Stomach (tissue), 9 donors: ENCODE data around the gene TRDN. TPM values are rescaled to one million over a fixed set of nuclear protein-coding genes. Genes with fewer than 3 reads are reported as not detected.

Experiments used
- DNase-seq, 2 donors: peaks; one replicate each; pipeline versions ENCODE4 v3.0.0 to v3.0.0-alpha.2; 2013 to 2019
- H3K27ac ChIP-seq, 5 donors: fragments of 200-600 bp in 4 of 5; sonication (generic) in 4 of 5; one replicate each; pipeline ENCODE4 v1.5.1; 2013 to 2019; ENCODE audit warnings: mild to moderate bottlenecking in 1 of 5, moderate library complexity in 1 of 5
- H3K27me3 ChIP-seq, 3 donors: fragments of 200-600 bp; sonication (generic); one replicate each; pipeline ENCODE4 v1.5.1; 2017 to 2019; ENCODE audit warnings: mixed run types in 1 of 3
- H3K36me3 ChIP-seq, 4 donors: fragments of 200-600 bp; sonication (generic); 1 replicate in 3 of 4; 2 replicates in 1 of 4; pipeline ENCODE4 v1.5.1; 2016 to 2019
- H3K4me1 ChIP-seq, 4 donors: fragments of 200-600 bp; sonication (generic); one replicate each; pipeline ENCODE4 v1.5.1; 2016 to 2019
- H3K4me3 ChIP-seq, 4 donors: fragments of 200-600 bp; sonication (generic) in 3 of 4; one replicate each; pipeline ENCODE4 v1.5.1; 2016 to 2019; ENCODE audit warnings: mild to moderate bottlenecking in 1 of 4
- H3K9me3 ChIP-seq, 4 donors: fragments of 200-600 bp; sonication (generic); one replicate each; pipeline ENCODE4 v1.5.1; 2016 to 2019
- EP300 ChIP-seq: sonication (generic); formaldehyde crosslinking; IDR thresholded peaks from one replicate; pipeline ENCODE4 v1.6.1; 2017; ENCODE audit warnings: antibody characterized with exemption
- POLR2A ChIP-seq, 4 donors: fragments of 450-650 bp; IDR thresholded peaks; one replicate each; pipeline ENCODE4 v1.6.1; 2016; ENCODE audit warnings: antibody characterized with exemption in 4 of 4, control low read depth in 2 of 4, mild to moderate bottlenecking in 1 of 4, moderate library complexity in 1 of 4
- POLR2AphosphoS5 ChIP-seq, 3 donors: sonication (generic); formaldehyde crosslinking; IDR thresholded peaks; one replicate each; pipeline ENCODE4 v1.6.1; 2016; ENCODE audit warnings: antibody characterized with exemption in 3 of 3
- WGBS, 5 donors: extraction: QIAGEN DNeasy Blood & Tissue Kit in 3 of 5; methylation state at CpG; one replicate each; pipeline versions ENCODE4 v1.1.5 to v1.1.7; 2013 to 2018; 5-methylcytosine and 5-hydroxymethylcytosine counted together
- intact Hi-C: fragments of 100-400 bp; cut with DNase I; formaldehyde crosslinking; loops from one replicate; pipeline ENCODE4 v1.15.1; 2023; ENCODE audit warnings: low total_unique reads
- polyA plus RNA-seq, 3 donors: library from polyadenylated mRNA; stranded (reverse); fragments of 200-250 nt; gene quantifications; one replicate each; pipeline ENCODE4 v1.2.3, GENCODE V29; 2013
- total RNA-seq, 5 donors: library from RNA; depleted of rRNA; stranded (reverse); fragments of >200 nt; gene quantifications; one replicate each; pipeline versions ENCODE4 v1.1.0 to v1.2.3, GENCODE V29; 2014 to 2016
- TF ChIP-seq, protein P1 (sequence below), 7 experiments: fragments of 450-650 bp in 4 of 7; fragments of 200-600 bp in 3 of 7; sonication (generic) in 3 of 7; IDR thresholded peaks; one replicate each; pipeline ENCODE4 v1.5.1; 2016 to 2019; ENCODE audit warnings: antibody characterized with exemption in 7 of 7, control low read depth in 2 of 7, mild to moderate bottlenecking in 1 of 7
- donor health status: healthy with polysubstance abuse.
- donor health status: Bipolar disorder and iron deficiency.
- donor health status: healthy.

Gene TRDN
- total and polyA plus RNA-seq, 8 donors, result 0.18 to 2.4 TPM; not detected in 6

DNA sequence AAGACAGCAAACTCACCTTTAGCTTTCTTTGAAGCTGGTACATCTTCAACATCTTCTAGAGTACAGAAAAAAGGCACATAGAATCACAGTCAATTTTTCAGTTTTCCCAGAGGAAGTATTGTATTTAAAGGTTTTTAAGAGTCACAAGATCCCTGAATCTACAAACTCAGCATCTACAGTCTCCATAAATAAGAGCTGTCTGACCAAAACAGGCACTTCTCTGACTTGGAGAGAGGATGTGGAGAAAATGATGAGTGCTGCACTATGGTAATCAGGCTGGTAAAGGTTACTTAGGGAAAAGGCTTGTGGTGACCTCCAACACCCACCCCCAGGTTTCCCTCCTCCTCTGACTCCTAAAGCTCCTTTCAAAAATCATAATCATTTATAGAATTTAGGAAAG lies 412.7 kb downstream of the TRDN start:
- Histone ChIP-seq H3K36me3 (no peaks in the 10 kb centered on the region), H3K4me3 (no peak overlapping the region), H3K27ac (no peak overlapping the region), H3K27me3 (no peaks in the 10 kb centered on the region), H3K9me3 (no peaks in the 10 kb centered on the region), H3K4me1 (no peaks in the 10 kb centered on the region)
- no peak for DNase-seq
- TF ChIP-seq EP300 (no peak), POLR2AphosphoS5 (IDR thresholded peaks at IDR 0.05) (no peak), POLR2A (IDR thresholded peaks at IDR 0.05) (no peak)
- TF ChIP-seq, protein P1, sequence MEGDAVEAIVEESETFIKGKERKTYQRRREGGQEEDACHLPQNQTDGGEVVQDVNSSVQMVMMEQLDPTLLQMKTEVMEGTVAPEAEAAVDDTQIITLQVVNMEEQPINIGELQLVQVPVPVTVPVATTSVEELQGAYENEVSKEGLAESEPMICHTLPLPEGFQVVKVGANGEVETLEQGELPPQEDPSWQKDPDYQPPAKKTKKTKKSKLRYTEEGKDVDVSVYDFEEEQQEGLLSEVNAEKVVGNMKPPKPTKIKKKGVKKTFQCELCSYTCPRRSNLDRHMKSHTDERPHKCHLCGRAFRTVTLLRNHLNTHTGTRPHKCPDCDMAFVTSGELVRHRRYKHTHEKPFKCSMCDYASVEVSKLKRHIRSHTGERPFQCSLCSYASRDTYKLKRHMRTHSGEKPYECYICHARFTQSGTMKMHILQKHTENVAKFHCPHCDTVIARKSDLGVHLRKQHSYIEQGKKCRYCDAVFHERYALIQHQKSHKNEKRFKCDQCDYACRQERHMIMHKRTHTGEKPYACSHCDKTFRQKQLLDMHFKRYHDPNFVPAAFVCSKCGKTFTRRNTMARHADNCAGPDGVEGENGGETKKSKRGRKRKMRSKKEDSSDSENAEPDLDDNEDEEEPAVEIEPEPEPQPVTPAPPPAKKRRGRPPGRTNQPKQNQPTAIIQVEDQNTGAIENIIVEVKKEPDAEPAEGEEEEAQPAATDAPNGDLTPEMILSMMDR (IDR thresholded peaks at IDR 0.05), result no peak
- intact Hi-C loops, result no loop called here

DNA sequence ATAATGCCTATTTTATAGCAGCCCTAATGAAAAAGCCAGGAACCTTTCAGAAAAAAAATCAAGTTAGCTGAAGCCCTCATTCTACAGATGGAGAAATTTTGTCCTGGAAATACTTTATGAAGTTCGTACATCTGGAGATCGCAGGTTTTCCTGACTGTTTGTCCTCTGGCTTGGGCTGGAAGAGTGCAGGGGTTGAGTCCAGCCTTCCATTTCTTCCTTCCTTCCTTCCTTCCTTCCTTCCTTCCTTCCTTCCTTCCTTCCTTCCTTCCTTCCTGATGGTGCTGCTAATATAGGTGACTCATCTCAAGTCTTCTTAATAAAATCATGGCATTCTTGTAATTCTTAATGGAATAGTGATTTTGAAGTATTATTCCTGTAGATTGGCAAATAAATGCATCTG lies 413.3 kb downstream of the TRDN start:
- no peaks in the 10 kb centered on the region for H3K9me3 ChIP-seq
- no peaks in the 10 kb centered on the region for H3K27me3 ChIP-seq
- no peak overlapping the region for H3K4me3 ChIP-seq
- H3K36me3 ChIP-seq, result no peaks in the 10 kb centered on the region
- TF ChIP-seq POLR2AphosphoS5 (IDR thresholded peaks at IDR 0.05) (no peak), POLR2A (IDR thresholded peaks at IDR 0.05) (no peak), EP300 (no peak)
- TF ChIP-seq, protein P1 (IDR thresholded peaks at IDR 0.05), result no peak
- no peaks in the 10 kb centered on the region for H3K4me1 ChIP-seq
- no peak for DNase-seq
- intact Hi-C loops, result no loop called here
- H3K27ac ChIP-seq, result no peak overlapping the region
- 81 to 97% (median 90%) methylated on average over 2 of the region's 2 CpGs for WGBS, 5 donors

DNA sequence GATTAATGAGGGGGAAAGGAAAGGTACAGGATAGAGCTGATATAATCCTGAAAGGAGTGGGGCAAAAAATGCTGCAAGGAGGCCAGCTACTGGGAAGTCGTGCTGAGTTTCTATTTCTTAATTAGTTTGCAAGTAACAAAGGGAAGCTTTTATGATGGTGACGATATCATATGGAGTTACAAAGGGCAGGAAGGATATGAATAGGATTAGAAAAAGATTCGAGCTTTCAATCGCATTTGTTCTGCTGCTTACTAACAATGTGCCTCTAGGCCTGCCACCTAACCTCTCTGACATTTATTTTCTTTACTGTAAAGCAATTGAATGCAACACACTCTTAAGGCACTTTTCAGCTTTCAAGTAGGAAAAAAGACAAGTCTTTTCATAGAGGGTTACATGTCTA lies 421.5 kb downstream of the TRDN start:
- H3K27ac ChIP-seq, result no peak overlapping the region
- H3K4me3 ChIP-seq, result no peak overlapping the region
- H3K27me3 ChIP-seq, result no peaks in the 10 kb centered on the region
- no peaks in the 10 kb centered on the region for H3K4me1 ChIP-seq
- no peak for DNase-seq
- intact Hi-C loops, result no loop called here
- TF ChIP-seq POLR2AphosphoS5 (IDR thresholded peaks at IDR 0.05) (no peak), POLR2A (IDR thresholded peaks at IDR 0.05) (no peak), EP300 (no peak)
- TF ChIP-seq, protein P1 (IDR thresholded peaks at IDR 0.05), result no peak
- no peaks in the 10 kb centered on the region for H3K9me3 ChIP-seq
- no peaks in the 10 kb centered on the region for H3K36me3 ChIP-seq
- WGBS, 5 donors, result 49 to 71% (median 65%) methylated on average over 4 of the region's 4 CpGs

DNA sequence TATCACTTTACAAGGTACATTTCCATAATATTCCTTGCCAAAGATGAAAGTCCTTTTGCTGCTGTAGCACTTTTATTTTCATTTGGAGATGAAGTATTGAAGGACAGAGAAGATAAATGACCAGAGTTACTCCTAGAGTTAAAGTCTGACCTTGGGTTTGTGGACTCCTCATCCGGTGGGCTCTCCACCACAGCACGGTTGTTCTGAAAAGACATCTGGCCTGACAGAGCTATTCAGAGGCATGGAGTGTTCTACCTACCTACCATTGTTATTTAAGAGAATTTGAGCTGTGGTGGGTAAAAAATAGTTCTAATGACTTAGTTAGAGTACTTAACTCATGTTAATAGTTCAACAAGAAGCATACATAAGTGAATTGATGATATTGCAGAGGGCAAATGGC lies 422.3 kb downstream of the TRDN start:
- intact Hi-C loops, result no loop called here
- Histone ChIP-seq H3K27ac (no peak overlapping the region), H3K4me1 (no peaks in the 10 kb centered on the region), H3K4me3 (no peak overlapping the region), H3K27me3 (no peaks in the 10 kb centered on the region), H3K36me3 (no peaks in the 10 kb centered on the region), H3K9me3 (no peaks in the 10 kb centered on the region)
- 72 to 88% (median 82%) methylated on average over 2 of the region's 2 CpGs for WGBS, 5 donors
- no peak for DNase-seq
- TF ChIP-seq, protein P1 (IDR thresholded peaks at IDR 0.05), result no peak
- TF ChIP-seq POLR2AphosphoS5 (IDR thresholded peaks at IDR 0.05) (no peak), EP300 (no peak), POLR2A (IDR thresholded peaks at IDR 0.05) (no peak)

DNA sequence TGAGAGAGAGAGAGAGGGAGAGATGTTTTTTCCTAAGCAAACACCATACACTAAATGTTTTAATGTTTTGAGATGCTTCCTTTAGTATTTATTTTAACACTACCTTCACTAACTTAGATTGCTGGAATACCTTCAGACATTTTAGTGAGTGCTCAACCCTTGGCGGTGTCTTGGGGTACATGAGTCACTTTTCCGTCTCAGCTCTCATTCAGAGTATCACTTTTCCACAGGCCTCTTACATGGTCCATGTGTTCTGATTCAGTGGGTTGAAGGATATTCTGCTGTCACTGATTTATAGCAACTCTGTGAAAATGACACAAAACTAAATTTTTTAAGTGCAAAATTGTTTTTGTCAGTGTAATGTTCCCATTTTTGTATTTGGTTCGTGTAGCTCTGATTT lies 422.8 kb downstream of the TRDN start:
- H3K9me3 ChIP-seq, result no peaks in the 10 kb centered on the region
- 88 to 97% (median 91%) methylated on average over 3 of the region's 3 CpGs for WGBS, 5 donors
- no peak for DNase-seq
- no peak for TF ChIP-seq POLR2A (IDR thresholded peaks at IDR 0.05)
- TF ChIP-seq, protein P1 (IDR thresholded peaks at IDR 0.05), result no peak
- no peak for TF ChIP-seq POLR2AphosphoS5 (IDR thresholded peaks at IDR 0.05)
- no peak for TF ChIP-seq EP300
- intact Hi-C loops, result no loop called here
- no peak overlapping the region for H3K27ac ChIP-seq
- H3K36me3 ChIP-seq, result no peaks in the 10 kb centered on the region
- no peaks in the 10 kb centered on the region for H3K27me3 ChIP-seq
- no peaks in the 10 kb centered on the region for H3K4me1 ChIP-seq
- H3K4me3 ChIP-seq, result no peak overlapping the region
